Adrenal gland (tissue), 5 donors: ENCODE results near the gene SSH2.

Experiments
- POLR2A ChIP-seq, 2 donors: fragments of 450-650 bp; IDR thresholded peaks; one replicate each; pipeline ENCODE4 v1.6.1; 2017; ENCODE audit warnings: antibody characterized with exemption in 2 of 2, mild to moderate bottlenecking in 2 of 2, moderate library complexity in 1 of 2
- TF ChIP-seq, protein P1 (sequence below), 6 experiments: fragments of 450-650 bp in 4 of 6; fragments of 200-600 bp in 2 of 6; sonication (generic) in 1 of 6; IDR thresholded peaks; 1 replicate in 5 of 6; 2 replicates in 1 of 6; pipeline versions ENCODE4 v1.5.1 to v1.8.0; 2016 to 2021; ENCODE audit warnings: antibody characterized with exemption in 6 of 6, mild to moderate bottlenecking in 2 of 6, moderate library complexity in 1 of 6
- donor health status: DM: no; HTN: no; CAD: no.

DNA sequence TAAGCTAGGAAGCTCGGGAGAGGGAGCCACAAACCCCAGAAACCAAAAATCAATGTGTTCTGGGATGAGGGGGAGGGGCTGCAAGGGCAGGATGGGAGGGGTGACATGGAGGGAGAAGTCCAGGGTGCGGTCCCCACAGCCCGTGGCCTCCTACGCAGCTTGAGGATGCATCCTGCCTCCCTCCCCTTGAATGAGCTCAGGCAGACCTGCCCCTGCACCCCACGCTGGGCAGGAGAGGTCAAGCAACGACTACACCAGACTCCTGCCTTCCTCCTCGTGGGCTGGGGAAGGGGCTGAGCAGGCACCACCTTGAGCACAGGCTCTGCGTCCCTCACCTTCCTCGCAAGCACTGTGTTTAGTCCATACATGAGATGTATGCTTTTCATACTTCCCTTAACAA lies 333.2 kb downstream of the SSH2 start:
- TF ChIP-seq, protein P1, sequence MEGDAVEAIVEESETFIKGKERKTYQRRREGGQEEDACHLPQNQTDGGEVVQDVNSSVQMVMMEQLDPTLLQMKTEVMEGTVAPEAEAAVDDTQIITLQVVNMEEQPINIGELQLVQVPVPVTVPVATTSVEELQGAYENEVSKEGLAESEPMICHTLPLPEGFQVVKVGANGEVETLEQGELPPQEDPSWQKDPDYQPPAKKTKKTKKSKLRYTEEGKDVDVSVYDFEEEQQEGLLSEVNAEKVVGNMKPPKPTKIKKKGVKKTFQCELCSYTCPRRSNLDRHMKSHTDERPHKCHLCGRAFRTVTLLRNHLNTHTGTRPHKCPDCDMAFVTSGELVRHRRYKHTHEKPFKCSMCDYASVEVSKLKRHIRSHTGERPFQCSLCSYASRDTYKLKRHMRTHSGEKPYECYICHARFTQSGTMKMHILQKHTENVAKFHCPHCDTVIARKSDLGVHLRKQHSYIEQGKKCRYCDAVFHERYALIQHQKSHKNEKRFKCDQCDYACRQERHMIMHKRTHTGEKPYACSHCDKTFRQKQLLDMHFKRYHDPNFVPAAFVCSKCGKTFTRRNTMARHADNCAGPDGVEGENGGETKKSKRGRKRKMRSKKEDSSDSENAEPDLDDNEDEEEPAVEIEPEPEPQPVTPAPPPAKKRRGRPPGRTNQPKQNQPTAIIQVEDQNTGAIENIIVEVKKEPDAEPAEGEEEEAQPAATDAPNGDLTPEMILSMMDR (IDR thresholded peaks at IDR 0.05): no peak
- TF ChIP-seq POLR2A (IDR thresholded peaks at IDR 0.05): no peak
